Neural progenitor cell (in vitro differentiated cells): ENCODE measurements around the gene EPHB3. TPM values are rescaled to one million over a fixed set of nuclear protein-coding genes. Genes with fewer than 3 reads are reported as not detected.

Experiments used
- DNase-seq: peaks from one replicate; pipeline ENCODE4 v3.0.0-alpha.2; 2016; ENCODE audit warnings: low spot score
- H2AFZ ChIP-seq: fragments of 200-600 bp; sonication (generic); replicated peaks from 2 replicates; pipeline ENCODE4 v1.6.1; 2016; ENCODE audit warnings: antibody characterized with exemption
- H3F3A ChIP-seq: fragments of 200-600 bp; sonication (generic); 2 replicates; pipeline ENCODE4 v1.6.1; 2016; ENCODE audit warnings: antibody characterized with exemption, low read depth
- H3K27ac ChIP-seq: fragments of 200-600 bp; sonication (generic); 2 replicates; pipeline ENCODE4 v1.5.1; 2016; ENCODE audit warnings: mild to moderate bottlenecking
- H3K27me3 ChIP-seq: fragments of 200-600 bp; sonication (generic); 2 replicates; pipeline ENCODE4 v1.6.1; 2016; ENCODE audit warnings: mild to moderate bottlenecking, moderate library complexity
- H3K36me3 ChIP-seq: fragments of 200-600 bp; sonication (generic); 2 replicates; pipeline ENCODE4 v1.5.1; 2016
- H3K4me1 ChIP-seq: fragments of 200-600 bp; sonication (generic); 2 replicates; pipeline ENCODE4 v1.6.1; 2016; ENCODE audit warnings: mixed run types
- H3K4me2 ChIP-seq: fragments of 200-600 bp; sonication (generic); 2 replicates; pipeline ENCODE4 v1.6.1; 2016
- H3K4me3 ChIP-seq: fragments of 200-600 bp; sonication (generic); 2 replicates; pipeline ENCODE4 v1.5.1; 2016
- H3K79me2 ChIP-seq: fragments of 200-600 bp; sonication (generic); 2 replicates; pipeline ENCODE4 v1.6.1; 2016; ENCODE audit warnings: low read depth
- H3K9ac ChIP-seq: fragments of 200-600 bp; sonication (generic); 2 replicates; pipeline ENCODE4 v1.6.1; 2016
- H3K9me3 ChIP-seq: fragments of 200-600 bp; sonication (generic); 2 replicates; pipeline ENCODE4 v1.5.1; 2016; ENCODE audit warnings: low read depth
- H4K20me1 ChIP-seq: fragments of 200-600 bp; sonication (generic); 2 replicates; pipeline ENCODE4 v1.6.1; 2016; ENCODE audit warnings: low read depth
- H3K27ac Mint-ChIP-seq: 3 replicates; pipeline ENCODE4 v1.8.0; 2021; ENCODE audit warnings: mixed read lengths
- H3K27me3 Mint-ChIP-seq: 2 replicates; pipeline ENCODE4 v1.8.0; 2022; ENCODE audit warnings: low read depth, mild to moderate bottlenecking, inconsistent platforms, moderate library complexity, mixed read lengths; ENCODE audit not compliant: insufficient read depth
- H3K36me3 Mint-ChIP-seq: 3 replicates; pipeline ENCODE4 v1.8.0; 2021; ENCODE audit warnings: mixed read lengths
- H3K4me1 Mint-ChIP-seq: 3 replicates; pipeline ENCODE4 v1.8.0; 2021; ENCODE audit warnings: mixed read lengths
- H3K4me3 Mint-ChIP-seq: 3 replicates; pipeline ENCODE4 v1.8.0; 2021; ENCODE audit warnings: mild to moderate bottlenecking, moderate library complexity, mixed read lengths
- H3K9me3 Mint-ChIP-seq: 3 replicates; pipeline ENCODE4 v1.8.0; 2020; ENCODE audit warnings: mixed read lengths
- CTCF ChIP-seq: fragments of 200-600 bp; sonication (generic); IDR thresholded peaks from 2 replicates; pipeline ENCODE4 v1.5.1; 2017; ENCODE audit warnings: antibody characterized with exemption, mild to moderate bottlenecking
- EZH2 ChIP-seq: fragments of 200-600 bp; sonication (generic); IDR thresholded peaks from 2 replicates; pipeline ENCODE4 v1.6.1; 2017; ENCODE audit warnings: antibody characterized with exemption, mild to moderate bottlenecking, moderate library complexity
- EZH2phosphoT487 ChIP-seq: fragments of 200-600 bp; sonication (generic); IDR thresholded peaks from 2 replicates; pipeline ENCODE4 v1.6.1; 2017; ENCODE audit warnings: antibody characterized with exemption
- total RNA-seq: library from RNA; depleted of rRNA; stranded (reverse); fragments of >200 nt; gene quantifications from 2 replicates; pipeline ENCODE4 v1.2.3, GENCODE V29; 2015; ENCODE audit warnings: low replicate concordance

Gene EPHB3
- total RNA-seq, 1 donor from 2014 or later, result 2.3 TPM

- no peak overlapping the region for H3K9ac ChIP-seq
- Mint-ChIP-seq H3K27ac (no peak overlapping the region), H3K4me3 (no peak overlapping the region), H3K9me3 (no peaks in the 10 kb centered on the region), H3K4me1 (peaks cover 42% of the 10 kb centered on the region), H3K27me3 (peaks cover 11% of the 10 kb centered on the region), H3K36me3 (no peaks in the 10 kb centered on the region)
- no peak for DNase-seq
- no peaks in the 10 kb centered on the region for H3K9me3 ChIP-seq
- H3K4me3 ChIP-seq, result no peak overlapping the region
- no peaks in the 10 kb centered on the region for H3K36me3 ChIP-seq
- no peak overlapping the region for H3K4me2 ChIP-seq
- no peak overlapping the region for H2AFZ ChIP-seq
- H3K27me3 ChIP-seq, result no peaks in the 10 kb centered on the region
- peaks cover 26% of the 10 kb centered on the region for H3K4me1 ChIP-seq
- no peak overlapping the region for H3K27ac ChIP-seq
- H4K20me1 ChIP-seq, result no peaks in the 10 kb centered on the region
- no peaks in the 10 kb centered on the region for H3K79me2 ChIP-seq
- H3F3A ChIP-seq, result peaks cover 26% of the 10 kb centered on the region
- TF ChIP-seq EZH2phosphoT487 (no peak), EZH2 (no peak), CTCF (no peak)
Measured at GRCh38 chr3:184626923-184627322, 65.3 kb downstream of the EPHB3 start.

- H4K20me1 ChIP-seq, result no peaks in the 10 kb centered on the region
- no peaks in the 10 kb centered on the region for H3K9me3 Mint-ChIP-seq
- H3F3A ChIP-seq, result peaks cover 46% of the 10 kb centered on the region
- H3K4me1 ChIP-seq, result peaks cover 46% of the 10 kb centered on the region
- no peaks in the 10 kb centered on the region for H3K9me3 ChIP-seq
- H3K9ac ChIP-seq, result peak overlapping the region; percentile 16
- peaks cover 65% of the 10 kb centered on the region for H3K4me1 Mint-ChIP-seq
- H3K27me3 ChIP-seq, result no peaks in the 10 kb centered on the region
- no peaks in the 10 kb centered on the region for H3K79me2 ChIP-seq
- H3K4me3 ChIP-seq, result no peak overlapping the region
- no peak overlapping the region for H3K27ac ChIP-seq
- H2AFZ ChIP-seq, result peak overlapping the region; percentile 81
- peaks cover 17% of the 10 kb centered on the region for H3K27me3 Mint-ChIP-seq
- peak overlapping the region; percentile 28 for H3K4me2 ChIP-seq
- H3K36me3 Mint-ChIP-seq, result no peaks in the 10 kb centered on the region
- DNase-seq, result peak; percentile 77
- H3K4me3 Mint-ChIP-seq, result no peak overlapping the region
- no peaks in the 10 kb centered on the region for H3K36me3 ChIP-seq
- TF ChIP-seq CTCF (peak; percentile 15), EZH2phosphoT487 (no peak)
- H3K27ac Mint-ChIP-seq, result peak overlapping the region; percentile 91
Measured at GRCh38 chr3:184629555-184630160, 68.1 kb downstream of the EPHB3 start.

GRCh38 chr3:184630861-184631471 lies 69.4 kb downstream of the EPHB3 start:
- no peaks in the 10 kb centered on the region for H4K20me1 ChIP-seq
- Mint-ChIP-seq H3K4me1 (peaks cover 74% of the 10 kb centered on the region), H3K36me3 (no peaks in the 10 kb centered on the region), H3K9me3 (no peaks in the 10 kb centered on the region), H3K27ac (no peak overlapping the region), H3K4me3 (no peak overlapping the region), H3K27me3 (peaks cover 17% of the 10 kb centered on the region)
- TF ChIP-seq CTCF (no peak), EZH2phosphoT487 (no peak), EZH2 (no peak)
- no peaks in the 10 kb centered on the region for H3K27me3 ChIP-seq
- H3K9ac ChIP-seq, result no peak overlapping the region
- no peak overlapping the region for H3K4me3 ChIP-seq
- no peak overlapping the region for H3K27ac ChIP-seq
- no peak for DNase-seq
- H3K4me2 ChIP-seq, result no peak overlapping the region
- peaks cover 57% of the 10 kb centered on the region for H3F3A ChIP-seq
- no peaks in the 10 kb centered on the region for H3K9me3 ChIP-seq
- H3K79me2 ChIP-seq, result no peaks in the 10 kb centered on the region
- no peak overlapping the region for H2AFZ ChIP-seq
- H3K4me1 ChIP-seq, result peaks cover 60% of the 10 kb centered on the region
- no peaks in the 10 kb centered on the region for H3K36me3 ChIP-seq
